ENCODE results near the gene ETNPPL.

Gene ETNPPL

GRCh38 chr4:108786351-108786750, 23.5 kb upstream of the ETNPPL start:
- Histone ChIP-seq H3K9me3 (ENCODE audit: insufficient read depth, low read length) (no peaks in the 10 kb centered on the region), H3K36me3 (replicated peaks; ENCODE audit: low read depth, low read length) (no peaks in the 10 kb centered on the region), H3K79me2 (ENCODE audit: low read length) (no peaks in the 10 kb centered on the region), H3K27ac (ENCODE audit: low read length) (no peak overlapping the region), H3K4me3 (ENCODE audit: low read length) (no peak overlapping the region), H3K4me2 (ENCODE audit: low read length) (no peak overlapping the region), H3K9ac (ENCODE audit: low read length) (no peak overlapping the region), H3K4me1 (ENCODE audit: low read length) (no peaks in the 10 kb centered on the region), H2AFZ (ENCODE audit: low read depth, low read length) (no peak overlapping the region), H3K27me3 (ENCODE audit: low read depth, low read length) (no peaks in the 10 kb centered on the region), H4K20me1 (ENCODE audit: insufficient read depth, low read length) (no peaks in the 10 kb centered on the region)
- no peak for TF ChIP-seq CTCF (IDR thresholded peaks at IDR 0.05; ENCODE audit: low read depth, low read length)
- no peak for TF ChIP-seq EZH2phosphoT487 (IDR thresholded peaks at IDR 0.05; ENCODE audit: low read depth)

GRCh38 chr4:108783665-108784463, 21.0 kb upstream of the ETNPPL start:
- H2AFZ ChIP-seq (ENCODE audit: low read depth, low read length) = no peak overlapping the region
- no peaks in the 10 kb centered on the region for H3K79me2 ChIP-seq (ENCODE audit: low read length)
- peak; percentile 29 for TF ChIP-seq CTCF (IDR thresholded peaks at IDR 0.05; ENCODE audit: low read depth, low read length)
- no peak for TF ChIP-seq EZH2phosphoT487 (IDR thresholded peaks at IDR 0.05; ENCODE audit: low read depth)
- H3K9me3 ChIP-seq (ENCODE audit: insufficient read depth, low read length) = no peaks in the 10 kb centered on the region
- no peak overlapping the region for H3K9ac ChIP-seq (ENCODE audit: low read length)
- no peak overlapping the region for H3K4me2 ChIP-seq (ENCODE audit: low read length)
- H3K36me3 ChIP-seq (replicated peaks; ENCODE audit: low read depth, low read length) = no peaks in the 10 kb centered on the region
- H3K4me3 ChIP-seq (ENCODE audit: low read length) = no peak overlapping the region
- H3K4me1 ChIP-seq (ENCODE audit: low read length) = no peaks in the 10 kb centered on the region
- H3K27me3 ChIP-seq (ENCODE audit: low read depth, low read length) = no peaks in the 10 kb centered on the region
- no peaks in the 10 kb centered on the region for H4K20me1 ChIP-seq (ENCODE audit: insufficient read depth, low read length)
- H3K27ac ChIP-seq (ENCODE audit: low read length) = no peak overlapping the region

- no peak overlapping the region for H3K9ac ChIP-seq (ENCODE audit: low read length)
- H3K4me1 ChIP-seq (ENCODE audit: low read length) = peaks cover 7% of the 10 kb centered on the region; the same call in 1 of the 2 replicates
- H3K9me3 ChIP-seq (ENCODE audit: insufficient read depth, low read length) = no peaks in the 10 kb centered on the region
- no peak overlapping the region for H3K27ac ChIP-seq (ENCODE audit: low read length)
- no peak overlapping the region for H2AFZ ChIP-seq (ENCODE audit: low read depth, low read length)
- H3K79me2 ChIP-seq (ENCODE audit: low read length) = no peaks in the 10 kb centered on the region
- H4K20me1 ChIP-seq (ENCODE audit: insufficient read depth, low read length) = no peaks in the 10 kb centered on the region
- H3K4me2 ChIP-seq (ENCODE audit: low read length) = no peak overlapping the region
- no peaks in the 10 kb centered on the region for H3K36me3 ChIP-seq (replicated peaks; ENCODE audit: low read depth, low read length)
- no peak overlapping the region for H3K4me3 ChIP-seq (ENCODE audit: low read length)
- TF ChIP-seq CTCF (IDR thresholded peaks at IDR 0.05; ENCODE audit: low read depth, low read length) (no peak), EZH2phosphoT487 (IDR thresholded peaks at IDR 0.05; ENCODE audit: low read depth) (no peak)
- H3K27me3 ChIP-seq (ENCODE audit: low read depth, low read length) = no peaks in the 10 kb centered on the region
Observed at GRCh38 chr4:108779958-108780357, 17.1 kb upstream of the ETNPPL start.

- no peaks in the 10 kb centered on the region for H4K20me1 ChIP-seq (ENCODE audit: insufficient read depth, low read length)
- no peak overlapping the region for H3K4me3 ChIP-seq (ENCODE audit: low read length)
- peaks cover 7% of the 10 kb centered on the region; the same call in 1 of the 2 replicates for H3K4me1 ChIP-seq (ENCODE audit: low read length)
- TF ChIP-seq CTCF (IDR thresholded peaks at IDR 0.05; ENCODE audit: low read depth, low read length) = no peak
- TF ChIP-seq EZH2phosphoT487 (IDR thresholded peaks at IDR 0.05; ENCODE audit: low read depth) = no peak
- H3K4me2 ChIP-seq (ENCODE audit: low read length) = no peak overlapping the region
- H3K27ac ChIP-seq (ENCODE audit: low read length) = no peak overlapping the region
- no peaks in the 10 kb centered on the region for H3K79me2 ChIP-seq (ENCODE audit: low read length)
- H3K27me3 ChIP-seq (ENCODE audit: low read depth, low read length) = no peaks in the 10 kb centered on the region
- no peaks in the 10 kb centered on the region for H3K9me3 ChIP-seq (ENCODE audit: insufficient read depth, low read length)
- H2AFZ ChIP-seq (ENCODE audit: low read depth, low read length) = no peak overlapping the region
- no peaks in the 10 kb centered on the region for H3K36me3 ChIP-seq (replicated peaks; ENCODE audit: low read depth, low read length)
- no peak overlapping the region for H3K9ac ChIP-seq (ENCODE audit: low read length)
Observed at GRCh38 chr4:108777388-108777787, 14.5 kb upstream of the ETNPPL start.

Data from OCI-LY3 (cell line).